Fibroblast of pulmonary artery (primary cell): Measurements from ENCODE around the gene TGM4.

Experiments
- DNase-seq: peaks from one replicate; pipeline ENCODE4 v3.0.0-alpha.2; 2010; ENCODE audit warnings: low read depth
- H3K4me3 ChIP-seq: replicated peaks from 2 replicates; pipeline ENCODE4 v1.5.1; 2011; ENCODE audit warnings: low read depth, mild to moderate bottlenecking, control low read depth, low read length, moderate library complexity
- CTCF ChIP-seq: IDR thresholded peaks from 2 replicates; pipeline ENCODE4 v1.5.1; 2011; ENCODE audit warnings: mild to moderate bottlenecking, control low read depth, low read length, inconsistent platforms; ENCODE audit errors: missing control alignments

Gene TGM4

DNA sequence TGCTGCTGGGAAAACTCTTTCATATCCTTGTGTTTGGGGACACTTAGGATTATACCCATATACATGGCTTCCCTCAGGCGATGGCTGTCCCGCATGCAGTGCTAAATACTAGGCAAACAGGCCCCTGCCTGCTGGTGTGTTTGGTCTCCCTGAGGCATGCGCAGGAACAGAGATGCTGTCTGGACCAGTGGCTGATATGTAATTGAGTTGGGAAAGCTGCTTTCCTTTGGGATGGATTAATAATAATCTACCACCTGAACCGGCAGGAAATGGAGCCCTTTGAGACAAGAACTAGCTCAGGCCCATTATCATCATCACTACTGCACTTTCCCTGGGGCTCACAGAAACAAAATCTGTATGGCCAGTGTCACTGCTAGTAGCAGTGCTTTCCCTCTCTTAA is 83.6 kb downstream of the TGM4 start:
- no peak for TF ChIP-seq CTCF
- no peak overlapping the region for H3K4me3 ChIP-seq
- no peak for DNase-seq

GRCh38 chr3:44958386-44958785 is 84.0 kb downstream of the TGM4 start:
- no peak overlapping the region for H3K4me3 ChIP-seq
- no peak for TF ChIP-seq CTCF
- no peak for DNase-seq

DNA sequence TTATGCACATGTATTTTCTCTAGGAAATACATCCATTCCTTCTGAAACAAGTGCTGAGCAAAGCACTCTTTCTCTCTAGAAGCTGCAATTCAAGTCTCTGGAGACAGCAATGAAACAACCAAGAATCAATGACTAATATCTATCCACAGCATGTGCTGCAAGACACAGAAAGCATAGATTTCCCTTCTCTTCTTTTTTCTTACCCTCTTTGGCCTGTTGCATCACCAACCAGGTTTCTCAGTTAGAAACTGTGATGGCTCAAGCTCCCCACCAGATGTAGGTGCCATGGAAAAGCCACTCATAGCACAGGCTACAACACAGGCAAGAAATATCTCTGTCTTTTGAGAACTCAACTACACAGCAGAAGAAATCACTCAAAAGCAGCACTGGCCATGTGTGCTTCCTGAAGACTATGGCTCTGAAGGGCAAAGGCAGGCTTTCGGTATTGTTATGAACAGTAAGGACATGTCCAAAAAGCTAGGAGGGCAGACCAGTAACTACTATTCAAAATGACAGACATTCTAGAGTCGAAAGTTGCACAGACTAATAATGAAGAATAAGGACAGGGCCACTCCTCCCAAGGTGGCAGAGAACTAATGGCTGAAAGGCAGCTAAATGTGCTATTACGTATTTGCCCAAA is 86.1 kb downstream of the TGM4 start:
- peak; percentile 13 for DNase-seq
- H3K4me3 ChIP-seq: no peak overlapping the region
- no peak for TF ChIP-seq CTCF

GRCh38 chr3:44961888-44962287 is 87.5 kb downstream of the TGM4 start:
- DNase-seq: no peak
- no peak for TF ChIP-seq CTCF
- no peak overlapping the region for H3K4me3 ChIP-seq

DNA sequence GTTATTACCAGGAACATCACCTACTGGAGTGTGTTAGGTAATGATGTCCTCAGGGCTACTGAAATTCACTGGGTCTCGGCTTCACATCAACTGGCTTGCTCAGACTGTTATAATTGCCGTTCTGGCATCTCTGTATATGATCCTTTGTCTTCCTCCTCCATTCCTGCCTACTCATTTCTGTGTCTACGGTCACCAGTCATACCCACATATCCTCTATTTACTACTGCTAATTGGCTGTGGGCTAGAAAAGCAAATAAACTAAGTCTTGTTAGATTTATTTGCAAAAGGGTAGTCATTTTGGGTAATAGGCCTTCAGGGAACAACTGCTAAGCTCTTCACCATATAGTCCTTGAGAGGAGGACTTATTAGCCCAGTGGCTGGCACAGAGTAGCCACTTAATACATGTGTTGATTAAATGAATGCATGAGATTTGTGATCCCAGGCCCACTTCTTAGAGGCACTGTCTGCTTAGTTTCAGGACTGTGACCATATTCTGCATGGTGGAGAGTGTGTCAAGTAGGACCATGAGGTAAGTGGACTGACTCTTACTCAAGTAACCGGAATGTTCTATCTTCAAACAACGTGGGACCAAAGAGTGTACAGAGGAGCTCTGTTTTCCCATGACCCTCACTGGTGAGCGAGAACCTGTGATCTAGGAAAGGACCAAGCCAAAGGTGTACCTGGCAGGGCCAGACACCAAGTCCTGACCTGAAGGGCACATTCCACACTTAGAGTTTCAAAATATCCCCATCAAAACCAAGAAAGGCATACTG is 88.4 kb downstream of the TGM4 start:
- no peak for DNase-seq
- H3K4me3 ChIP-seq: no peak overlapping the region
- no peak for TF ChIP-seq CTCF

- no peak for TF ChIP-seq CTCF
- no peak for DNase-seq
These were observed 89.3 kb downstream of the TGM4 start for GRCh38 chr3:44963571-44964325.

More at GRCh38 chr3:44963571-44964325, 89.3 kb downstream of the TGM4 start:
- H3K4me3 ChIP-seq: no peak overlapping the region
